Hematopoietic multipotent progenitor cell treated with erythropoietin and hydrocortisone succinate and interleukin-3 and kit ligand, for 6 days (in vitro differentiated cells): ENCODE results near the gene TRIM36.

Experiments
- DNase-seq: peaks from one replicate; pipeline ENCODE4 v3.0.0-alpha.2; 2015

The TRIM36 gene

DNA sequence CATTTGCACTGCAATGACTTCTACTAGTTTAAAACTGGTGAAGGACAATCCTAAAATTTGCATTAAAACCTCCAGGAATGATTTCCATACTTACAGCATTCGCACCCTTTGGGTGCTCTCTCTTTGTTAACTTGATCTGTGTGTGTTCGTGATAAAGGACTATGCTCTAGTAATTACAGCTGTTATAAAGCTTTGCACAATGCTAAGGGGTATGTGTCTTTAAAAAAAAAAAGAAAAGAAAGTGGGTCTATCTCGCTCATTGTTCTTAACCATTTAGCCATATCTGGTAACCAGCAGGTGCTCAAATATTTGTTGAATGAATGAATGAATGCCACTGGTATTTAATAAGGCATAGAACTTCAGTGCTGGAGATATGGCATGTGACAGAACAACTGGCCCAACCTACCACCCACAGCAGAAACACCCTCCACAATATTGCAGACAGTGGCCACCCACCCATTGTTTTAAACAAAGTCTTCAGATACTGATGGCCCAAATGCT lies 8.7 kb downstream of the TRIM36 start:
- DNase-seq: no peak

DNA sequence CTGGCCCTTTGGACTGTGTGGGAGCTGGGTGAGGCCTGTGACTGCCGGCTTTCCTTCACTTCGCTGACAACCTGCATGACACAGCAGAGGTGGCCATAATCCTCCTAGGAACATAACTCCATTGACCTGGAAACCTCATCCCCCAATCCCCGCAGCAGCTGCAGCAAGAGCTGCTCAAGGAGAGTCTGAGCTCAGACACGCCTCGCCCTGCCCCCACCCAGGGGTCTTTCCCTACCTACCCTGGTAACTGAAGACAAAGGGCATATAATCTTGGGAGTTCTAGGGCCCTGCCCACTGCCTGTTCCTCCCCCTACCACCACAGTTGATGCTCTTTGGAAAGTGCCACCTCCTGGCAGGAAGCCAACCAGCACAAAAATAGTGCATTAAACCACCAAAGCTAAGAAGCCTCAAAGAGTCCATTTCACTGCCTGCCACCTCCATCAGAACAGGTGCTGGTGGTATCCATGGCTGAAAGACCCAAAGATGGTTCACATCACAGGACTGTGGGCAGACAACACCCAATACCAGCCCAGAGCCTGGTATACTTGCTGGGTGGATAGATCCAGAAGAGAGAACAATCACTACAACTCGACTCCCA lies 18.4 kb downstream of the TRIM36 start:
- DNase-seq: no peak

DNA sequence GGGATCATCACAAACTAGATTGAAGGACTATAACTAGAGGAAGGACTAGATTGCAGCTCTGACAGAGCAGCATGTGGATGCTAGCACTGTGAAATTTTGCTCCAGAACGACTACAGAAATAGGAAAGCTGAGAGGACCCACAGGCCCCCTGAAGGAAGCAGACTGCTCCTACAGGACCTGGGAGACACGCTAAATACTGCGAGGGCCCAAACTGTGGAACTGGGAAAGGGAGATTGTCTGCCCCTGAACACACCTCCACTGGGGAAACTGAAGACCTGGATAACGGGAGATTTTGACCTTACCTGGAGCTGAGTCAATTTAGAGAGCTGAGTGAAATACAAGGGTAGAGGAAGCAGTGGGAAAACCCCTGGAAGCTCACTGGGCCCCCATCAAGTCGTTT lies 19.2 kb downstream of the TRIM36 start:
- DNase-seq: no peak

GRCh38 chr5:115147052-115147451 lies 22.7 kb downstream of the TRIM36 start:
- no peak for DNase-seq

- no peak for DNase-seq
Measured at GRCh38 chr5:115136294-115136693, 33.4 kb downstream of the TRIM36 start.

GRCh38 chr5:115132465-115132864 lies 37.2 kb downstream of the TRIM36 start:
- DNase-seq: no peak

DNA sequence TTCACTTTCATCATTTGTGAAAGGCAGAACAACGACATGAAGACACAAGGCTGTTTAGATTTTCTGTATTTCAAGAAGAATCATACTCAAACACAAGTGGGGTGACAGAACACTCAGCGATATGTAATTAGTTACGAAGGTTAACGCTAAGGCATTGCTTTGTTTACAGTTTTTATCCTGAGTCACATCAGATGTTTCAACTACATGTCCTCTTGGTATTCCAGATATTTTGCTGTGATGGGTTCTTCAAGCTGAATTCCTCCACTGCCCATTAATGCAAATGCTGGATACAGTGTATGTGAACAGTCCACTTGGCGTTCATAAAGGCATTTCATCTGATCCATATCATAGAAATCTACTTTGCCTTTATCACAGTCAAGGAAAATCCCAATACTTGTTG lies 43.4 kb downstream of the TRIM36 start:
- no peak for DNase-seq

DNA sequence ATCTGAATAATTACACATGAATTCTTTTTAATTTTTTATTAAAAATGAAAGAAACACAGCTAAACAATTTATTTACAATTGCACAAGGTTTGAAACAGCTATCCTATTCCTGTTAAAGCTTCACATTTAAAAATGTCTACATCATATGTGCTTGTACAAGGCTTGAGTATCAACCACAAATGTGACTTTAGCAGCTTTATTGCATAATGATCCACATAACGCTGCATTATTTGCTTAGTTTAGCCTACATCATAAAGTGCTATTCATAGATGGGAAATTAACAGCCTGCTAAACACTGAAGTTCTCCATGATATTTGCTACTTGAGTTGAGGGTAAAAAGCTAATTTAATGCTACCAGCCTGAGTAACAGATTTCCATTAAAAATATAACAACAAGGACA lies 45.0 kb downstream of the TRIM36 start:
- DNase-seq: no peak

GRCh38 chr5:115116001-115116400 lies 53.7 kb downstream of the TRIM36 start:
- no peak for DNase-seq

DNA sequence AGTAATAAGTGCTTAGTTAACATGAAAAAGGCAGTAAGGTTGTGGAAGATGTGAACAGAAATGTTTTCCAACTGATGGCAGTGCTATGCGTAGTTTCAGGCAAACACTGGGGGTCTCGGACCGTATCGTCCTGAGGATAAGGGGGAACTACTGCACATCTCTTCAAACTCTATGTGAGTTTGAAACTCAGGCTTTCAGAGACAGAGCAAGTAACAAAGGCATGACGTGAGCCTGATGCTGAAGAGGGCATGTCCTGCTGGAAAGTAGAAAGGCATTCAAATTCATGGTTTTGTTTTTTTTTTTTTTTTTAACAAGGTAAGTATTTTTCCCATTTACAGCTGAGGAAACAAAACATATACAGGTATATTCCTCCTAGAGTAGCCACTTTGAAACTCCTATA lies 59.9 kb downstream of the TRIM36 start:
- DNase-seq: no peak

GRCh38 chr5:115109356-115109755 lies 60.4 kb downstream of the TRIM36 start:
- no peak for DNase-seq

- no peak for DNase-seq
Measured at GRCh38 chr5:115100319-115100955, 69.3 kb downstream of the TRIM36 start.

DNA sequence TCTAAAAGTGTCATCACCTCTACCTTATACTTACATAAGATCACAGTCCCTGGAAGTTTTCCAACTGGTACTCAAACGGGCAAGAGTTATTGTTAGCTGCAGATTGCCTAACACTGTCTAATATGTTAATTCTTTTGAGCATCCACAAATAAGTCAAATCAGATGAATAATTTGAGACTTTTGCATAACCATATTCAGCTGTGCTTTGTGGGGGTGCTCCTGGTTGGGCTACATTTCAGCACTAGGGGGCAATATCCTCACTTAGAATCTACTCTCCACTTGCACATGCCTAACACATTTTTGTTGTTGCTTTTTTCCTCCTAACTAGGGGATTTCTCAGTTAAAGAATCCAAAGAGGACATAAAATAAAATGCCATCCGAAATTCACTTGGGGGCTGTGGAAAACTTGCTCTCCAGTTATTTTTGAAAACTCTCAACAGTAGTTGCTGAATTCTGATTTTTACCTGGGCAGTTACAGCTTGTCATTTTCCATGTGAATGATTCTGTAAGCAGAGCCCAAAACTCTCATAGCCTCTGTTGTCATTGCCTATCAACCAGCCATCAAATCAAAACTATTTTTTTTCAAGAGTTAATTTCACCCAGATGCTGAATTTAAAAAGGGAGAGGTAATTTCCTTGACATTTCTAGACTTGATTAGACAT lies 71.5 kb downstream of the TRIM36 start:
- peak; percentile 72 for DNase-seq

DNA sequence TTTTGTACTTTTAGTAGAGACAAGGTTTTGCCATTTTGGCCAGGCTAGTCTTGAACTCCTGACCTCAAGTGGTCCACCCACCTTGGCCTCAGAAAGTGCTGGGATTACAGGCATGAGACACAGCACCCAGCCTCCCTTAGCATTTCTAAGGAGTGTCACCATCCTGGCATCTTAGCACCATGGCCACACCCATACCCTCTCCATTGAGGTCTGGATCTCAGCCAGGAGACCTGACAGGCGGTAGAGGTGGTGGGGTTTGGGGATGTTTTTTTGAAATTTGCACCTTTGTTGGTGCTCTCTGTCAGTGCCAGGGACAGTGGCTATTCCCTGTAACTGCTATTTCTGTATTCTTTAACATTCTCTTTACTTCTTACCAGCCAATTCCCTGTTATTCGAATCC lies 72.5 kb downstream of the TRIM36 start:
- no peak for DNase-seq

- no peak for DNase-seq
Measured at GRCh38 chr5:115096034-115096769, 73.5 kb downstream of the TRIM36 start.

DNA sequence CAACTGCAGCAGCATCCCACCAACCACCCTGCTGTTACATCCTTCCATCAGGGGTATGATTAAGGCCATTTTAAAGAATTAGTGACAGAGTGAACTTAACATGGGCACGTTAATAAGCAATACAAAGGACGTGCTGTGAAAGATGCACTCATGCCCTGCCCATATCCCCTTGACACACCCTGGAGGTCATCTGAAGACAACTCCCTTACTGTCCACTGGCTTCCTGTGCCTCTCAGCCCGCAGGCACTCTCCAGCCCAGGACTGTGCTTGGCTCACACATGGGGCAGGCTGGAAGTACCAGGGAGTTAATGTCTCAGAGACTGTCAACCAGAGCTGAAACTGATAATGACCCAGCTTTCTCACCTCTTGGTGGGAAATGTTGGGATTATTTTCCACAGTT lies 81.8 kb downstream of the TRIM36 start:
- no peak for DNase-seq

GRCh38 chr5:115086473-115086872 lies 83.2 kb downstream of the TRIM36 start:
- no peak for DNase-seq

GRCh38 chr5:115084246-115084793 lies 85.4 kb downstream of the TRIM36 start:
- DNase-seq: no peak

GRCh38 chr5:115079924-115080623 lies 89.6 kb downstream of the TRIM36 start:
- no peak for DNase-seq
